SK-N-SH treated with all-trans-retinoic acid at 6 μM for 48 hours (cell line): ENCODE results near the gene FDCSP.
"Not testable (repeated sequence)": the region's sequence is repeated elsewhere in the genome, so short reads cannot be mapped to it uniquely, and the experiment has no call there.

ENCODE experiments used
- ATAC-seq: fragments of 200-7000 bp; cut with Tn5 transposase; 3 replicates; pipeline ENCODE4 v1.9.1; 2020; ENCODE audit warnings: mild to moderate bottlenecking, moderate library complexity
- ARNTL ChIP-seq: fragments of 450-650 bp; formaldehyde crosslinking; IDR thresholded peaks from 2 replicates; pipeline ENCODE4 v1.5.0; 2020; ENCODE audit warnings: low read depth, mild to moderate bottlenecking, moderate library complexity, borderline replicate concordance
- BACH2 ChIP-seq: fragments of 250-450 bp; sonication (Bioruptor Pico); IDR thresholded peaks from 2 replicates; pipeline ENCODE4 v1.9.0; 2021; ENCODE audit warnings: mild to moderate bottlenecking, borderline replicate concordance
- CREB5 ChIP-seq: fragments of 250-450 bp; sonication (Bioruptor Pico); IDR thresholded peaks from 2 replicates; pipeline ENCODE4 v1.5.1; 2020; ENCODE audit warnings: low read depth, mild to moderate bottlenecking, moderate library complexity
- CSDC2 ChIP-seq: fragments of 250-450 bp; sonication (Bioruptor Pico); IDR thresholded peaks from 2 replicates; pipeline ENCODE4 v1.5.0; 2020; ENCODE audit warnings: mild to moderate bottlenecking, moderate library complexity
- CSRNP3 ChIP-seq: fragments of 250-450 bp; sonication (Bioruptor Pico); IDR thresholded peaks from 2 replicates; pipeline ENCODE4 v1.5.1; 2021; ENCODE audit warnings: mild to moderate bottlenecking, moderate library complexity
- ESRRG ChIP-seq: fragments of 250-450 bp; sonication (Bioruptor Pico); IDR thresholded peaks from 2 replicates; pipeline ENCODE4 v1.6.1; 2021; ENCODE audit warnings: mild to moderate bottlenecking
- GLIS3 ChIP-seq: fragments of 250-450 bp; sonication (Bioruptor Pico); IDR thresholded peaks from 2 replicates; pipeline ENCODE4 v1.5.0; 2020; ENCODE audit warnings: mild to moderate bottlenecking, moderate library complexity
- ISL1 ChIP-seq: fragments of 250-450 bp; sonication (Bioruptor Pico); IDR thresholded peaks from 2 replicates; pipeline ENCODE4 v2.1.2; 2022; ENCODE audit warnings: mild to moderate bottlenecking, moderate library complexity
- OSR1 ChIP-seq: fragments of 250-450 bp; sonication (Bioruptor Pico); IDR thresholded peaks from 2 replicates; pipeline ENCODE4 v1.8.0; 2022; ENCODE audit warnings: moderate library complexity, mild to moderate bottlenecking, inconsistent platforms
- PATZ1 ChIP-seq: fragments of 250-450 bp; sonication (Bioruptor Pico); IDR thresholded peaks from 2 replicates; pipeline ENCODE4 v1.8.0; 2020; ENCODE audit warnings: mild to moderate bottlenecking, moderate library complexity, borderline replicate concordance
- POU6F1 ChIP-seq: fragments of 250-450 bp; sonication (Bioruptor Pico); IDR thresholded peaks from 2 replicates; pipeline ENCODE4 v1.8.0; 2021; ENCODE audit warnings: low read depth, mild to moderate bottlenecking, moderate library complexity, borderline replicate concordance
- PPARA ChIP-seq: fragments of 250-450 bp; sonication (Bioruptor Pico); IDR thresholded peaks from 2 replicates; pipeline ENCODE4 v1.5.0; 2020; ENCODE audit warnings: mild to moderate bottlenecking, borderline replicate concordance
- RARB ChIP-seq: fragments of 250-450 bp; sonication (Bioruptor Pico); IDR thresholded peaks from 2 replicates; pipeline ENCODE4 v1.8.0; 2021; ENCODE audit warnings: mild to moderate bottlenecking, moderate library complexity
- TCF4 ChIP-seq: fragments of 250-450 bp; sonication (Bioruptor Pico); IDR thresholded peaks from 2 replicates; pipeline ENCODE4 v1.8.0; 2021; ENCODE audit warnings: mild to moderate bottlenecking, moderate library complexity, borderline replicate concordance
- TOX ChIP-seq: fragments of 250-450 bp; sonication (Bioruptor Pico); IDR thresholded peaks from 2 replicates; pipeline ENCODE4 v1.8.0; 2021; ENCODE audit warnings: mild to moderate bottlenecking, moderate library complexity, borderline replicate concordance
- ZC3H10 ChIP-seq: fragments of 250-450 bp; sonication (Bioruptor Pico); IDR thresholded peaks from 2 replicates; pipeline ENCODE4 v1.5.1; 2021; ENCODE audit warnings: mild to moderate bottlenecking, moderate library complexity
- ZFP3 ChIP-seq: fragments of 250-450 bp; sonication (Bioruptor Pico); IDR thresholded peaks from 2 replicates; pipeline ENCODE4 v1.5.0; 2020; ENCODE audit warnings: mild to moderate bottlenecking, moderate library complexity
- ZFP30 ChIP-seq: fragments of 450-650 bp; formaldehyde crosslinking; IDR thresholded peaks from 2 replicates; pipeline ENCODE4 v1.5.0; 2022; ENCODE audit warnings: mild to moderate bottlenecking, moderate library complexity
- ZNF565 ChIP-seq: fragments of 450-650 bp; formaldehyde crosslinking; conservative IDR thresholded peaks from 2 replicates; pipeline ENCODE4 v1.5.0; 2020; ENCODE audit warnings: low read depth, mild to moderate bottlenecking, moderate library complexity
- ZNF70 ChIP-seq: fragments of 450-650 bp; formaldehyde crosslinking; IDR thresholded peaks from 2 replicates; pipeline ENCODE4 v1.5.0; 2020; ENCODE audit warnings: mild to moderate bottlenecking, moderate library complexity
- ZNF8 ChIP-seq: fragments of 450-650 bp; formaldehyde crosslinking; IDR thresholded peaks from 2 replicates; pipeline ENCODE4 v1.5.0; 2020; ENCODE audit warnings: mild to moderate bottlenecking, moderate library complexity

The FDCSP gene

GRCh38 chr4:70203601-70204000, 22.3 kb upstream of the FDCSP start:
- TF ChIP-seq RARB (CRISPR knock-in tag) (no peak), TOX (CRISPR knock-in tag) (no peak), ZFP3 (CRISPR knock-in tag) (no peak), ZFP30 (CRISPR knock-in tag) (no peak), PPARA (no peak), ZNF565 (CRISPR knock-in tag) (no peak), ZNF8 (CRISPR knock-in tag) (no peak), ISL1 (no peak), CREB5 (CRISPR knock-in tag) (no peak), ARNTL (CRISPR knock-in tag) (no peak), TCF4 (CRISPR knock-in tag) (no peak), ESRRG (no peak), CSRNP3 (CRISPR knock-in tag) (no peak), CSDC2 (CRISPR knock-in tag) (no peak), ZC3H10 (CRISPR knock-in tag) (no peak), POU6F1 (CRISPR knock-in tag) (no peak), PATZ1 (CRISPR knock-in tag) (no peak), BACH2 (CRISPR knock-in tag) (no peak), OSR1 (CRISPR knock-in tag) (no peak), GLIS3 (CRISPR knock-in tag) (no peak)
- no peak for ATAC-seq

- ATAC-seq: not testable (repeated sequence)
Measured at GRCh38 chr4:70212752-70213151, 13.2 kb upstream of the FDCSP start.

GRCh38 chr4:70216109-70216508, 9.8 kb upstream of the FDCSP start:
- not testable (repeated sequence) for ATAC-seq

- not testable (repeated sequence) for ATAC-seq
Measured at GRCh38 chr4:70216550-70216949, 9.4 kb upstream of the FDCSP start.

GRCh38 chr4:70221389-70221788, 4.5 kb upstream of the FDCSP start:
- not testable (repeated sequence) for ATAC-seq

GRCh38 chr4:70221818-70222217, 4.1 kb upstream of the FDCSP start:
- ATAC-seq: not testable (repeated sequence)

GRCh38 chr4:70236125-70236524, 10.2 kb downstream of the FDCSP start:
- ATAC-seq: no peak
- TF ChIP-seq ZNF565 (CRISPR knock-in tag) (no peak), RARB (CRISPR knock-in tag) (no peak), ZC3H10 (CRISPR knock-in tag) (no peak), ZNF8 (CRISPR knock-in tag) (no peak), GLIS3 (CRISPR knock-in tag) (no peak), PATZ1 (CRISPR knock-in tag) (no peak), BACH2 (CRISPR knock-in tag) (no peak), CSDC2 (CRISPR knock-in tag) (no peak), PPARA (no peak), ZNF70 (CRISPR knock-in tag) (no peak), CSRNP3 (CRISPR knock-in tag) (no peak), TCF4 (CRISPR knock-in tag) (no peak), ESRRG (no peak)
